Activated naive CD4-positive, alpha-beta T cell treated with anti-CD3 and anti-CD28 coated beads for 36 hours (primary cell): ENCODE measurements around the gene MEFV. TPM values are rescaled to one million over a fixed set of nuclear protein-coding genes. Genes with fewer than 3 reads are reported as not detected.

Source experiments
- CTCF ChIA-PET: fragments of 350-600 bp; sonication (Branson Sonifier 250); formaldehyde crosslinking; loops from one replicate; lab custom pipeline; 2021; ENCODE audit warnings: antibody characterized with exemption; lab: Charles Lee
- DNase-seq: peaks from one replicate; pipeline ENCODE4 v3.0.0-alpha.2; 2020
- H3K27ac Mint-ChIP-seq: one replicate; pipeline ENCODE4 v1.8.0; 2021; ENCODE audit warnings: mild to moderate bottlenecking, mixed read lengths
- H3K27me3 Mint-ChIP-seq: one replicate; pipeline ENCODE4 v1.8.0; 2021; ENCODE audit warnings: low read depth, mixed read lengths
- H3K36me3 Mint-ChIP-seq: one replicate; pipeline ENCODE4 v1.8.0; 2021; ENCODE audit warnings: low read depth, mixed read lengths
- H3K4me1 Mint-ChIP-seq: one replicate; pipeline ENCODE4 v1.8.0; 2021; ENCODE audit warnings: low read depth, mixed read lengths
- H3K4me3 Mint-ChIP-seq: one replicate; pipeline ENCODE4 v1.8.0; 2021; ENCODE audit warnings: mild to moderate bottlenecking, moderate library complexity, mixed read lengths
- H3K9me3 Mint-ChIP-seq: one replicate; pipeline ENCODE4 v1.8.0; 2021; ENCODE audit warnings: mixed read lengths
- intact Hi-C: fragments of 100-400 bp; cut with micrococcal nuclease; formaldehyde crosslinking; loops from one replicate; pipeline ENCODE4 v1.15.1; 2023
- total RNA-seq, 2 experiments: library from RNA; stranded (reverse); gene quantifications; one replicate each; pipeline ENCODE4 v1.2.3, GENCODE V29; 2021

Gene MEFV
- total RNA-seq, 2 experiments from 2014 or later, result 0.07 TPM

DNA sequence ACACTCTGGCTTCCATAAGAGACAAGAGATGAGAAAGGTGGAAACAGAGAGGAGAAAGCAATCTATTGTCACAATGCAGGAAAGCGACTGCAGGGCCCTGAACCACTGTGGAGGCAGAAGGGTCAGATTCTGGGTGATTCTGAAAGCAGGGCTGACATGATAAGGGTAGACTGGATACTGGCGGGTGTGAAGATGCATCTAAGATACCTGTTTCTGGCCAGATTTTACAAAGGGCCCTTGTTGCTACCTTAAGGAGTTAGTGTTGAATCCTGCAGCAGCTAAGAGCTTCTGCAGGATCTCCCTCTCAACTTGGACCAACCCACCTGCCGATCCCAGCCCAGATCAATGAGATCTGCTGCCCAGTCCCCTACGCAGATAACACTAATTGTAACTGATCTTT lies 6.1 kb upstream of the MEFV start:
- Mint-ChIP-seq H3K9me3 (peaks cover 13% of the 10 kb centered on the region), H3K4me3 (peak overlapping the region; percentile 85), H3K27me3 (no peaks in the 10 kb centered on the region), H3K27ac (peak overlapping the region; percentile 93), H3K36me3 (peaks cover 18% of the 10 kb centered on the region), H3K4me1 (peaks cover 30% of the 10 kb centered on the region)
- DNase-seq, result no peak
- intact Hi-C loops, result loop anchor here (5.0 kb wide), 1 partner anchor 240 kb away; the partner anchor contains the start of genes HCFC1R1, THOC6 and TNFRSF12A
- CTCF ChIA-PET, result no interaction called here

DNA sequence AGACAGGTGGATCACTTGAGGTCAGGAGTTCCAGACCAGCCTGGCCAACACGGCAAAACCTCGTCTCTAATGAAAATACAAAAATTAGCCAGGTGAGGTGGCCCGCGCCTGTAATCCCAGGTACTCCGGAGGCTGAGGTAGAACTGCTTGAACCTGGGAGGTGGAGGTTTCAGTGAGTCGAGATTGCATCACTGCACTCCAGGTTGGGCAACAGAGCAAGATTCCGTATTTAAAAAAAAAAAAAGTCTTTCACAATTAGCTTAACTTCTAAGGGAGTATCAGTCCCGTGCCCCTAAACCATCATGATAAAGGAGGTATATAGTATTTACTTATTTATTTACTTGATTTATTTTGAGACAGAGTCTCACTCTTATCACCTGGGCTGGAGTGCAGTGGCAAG lies 3.4 kb upstream of the MEFV start:
- DNase-seq, result no peak
- Mint-ChIP-seq H3K9me3 (peaks cover 4% of the 10 kb centered on the region), H3K4me3 (no peak overlapping the region), H3K27ac (no peak overlapping the region), H3K4me1 (peaks cover 18% of the 10 kb centered on the region), H3K36me3 (peaks cover 7% of the 10 kb centered on the region), H3K27me3 (no peaks in the 10 kb centered on the region)
- CTCF ChIA-PET, result interaction anchor here (0.7 kb wide), 1 partner anchor 44 kb away, joined by 6 read pairs; no protein-coding TSS in a partner anchor
- intact Hi-C loops, result loop anchor here (5.0 kb wide), 1 partner anchor 238 kb away; the partner anchor contains the start of genes HCFC1R1, THOC6 and TNFRSF12A

DNA sequence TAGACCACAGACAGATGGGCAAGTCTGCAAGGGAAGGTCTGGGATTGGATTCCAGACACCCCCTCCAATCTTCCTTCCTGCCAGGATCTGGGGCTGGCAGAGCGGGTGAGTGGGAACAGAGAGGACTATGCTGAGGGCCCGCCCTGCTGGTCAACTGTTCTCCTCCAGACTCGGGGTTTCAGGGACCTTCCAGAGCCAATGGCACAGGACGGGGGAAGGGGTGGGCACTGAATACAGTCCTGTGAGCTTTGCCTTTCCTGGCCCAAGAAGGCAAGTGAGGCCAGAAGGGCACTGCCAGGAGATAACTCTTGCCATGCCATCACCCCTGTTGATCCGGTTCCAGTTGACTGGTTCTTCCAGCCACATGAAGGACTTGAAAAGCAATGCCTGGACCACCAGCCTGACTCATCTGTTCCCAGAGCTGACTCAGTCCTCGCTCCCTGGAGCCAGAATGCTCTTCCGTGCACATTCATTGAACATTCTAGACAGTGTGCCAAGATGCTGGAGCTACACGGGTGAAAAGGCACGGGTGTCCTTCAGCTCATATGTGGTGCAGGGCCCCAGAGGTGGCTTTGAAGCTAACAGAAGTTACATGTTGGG lies 533 bp upstream of the MEFV start:
- no peak for DNase-seq
- no peaks in the 10 kb centered on the region for H3K4me1 Mint-ChIP-seq
- H3K9me3 Mint-ChIP-seq, result no peaks in the 10 kb centered on the region
- CTCF ChIA-PET, result interaction anchor here (0.7 to 1.2 kb wide), 2 partner anchors 10 to 50 kb away, joined by 3 read pairs; no protein-coding TSS in a partner anchor
- no peak overlapping the region for H3K4me3 Mint-ChIP-seq
- H3K36me3 Mint-ChIP-seq, result no peaks in the 10 kb centered on the region
- H3K27ac Mint-ChIP-seq, result no peak overlapping the region
- intact Hi-C loops, result no loop called here
- H3K27me3 Mint-ChIP-seq, result no peaks in the 10 kb centered on the region

DNA sequence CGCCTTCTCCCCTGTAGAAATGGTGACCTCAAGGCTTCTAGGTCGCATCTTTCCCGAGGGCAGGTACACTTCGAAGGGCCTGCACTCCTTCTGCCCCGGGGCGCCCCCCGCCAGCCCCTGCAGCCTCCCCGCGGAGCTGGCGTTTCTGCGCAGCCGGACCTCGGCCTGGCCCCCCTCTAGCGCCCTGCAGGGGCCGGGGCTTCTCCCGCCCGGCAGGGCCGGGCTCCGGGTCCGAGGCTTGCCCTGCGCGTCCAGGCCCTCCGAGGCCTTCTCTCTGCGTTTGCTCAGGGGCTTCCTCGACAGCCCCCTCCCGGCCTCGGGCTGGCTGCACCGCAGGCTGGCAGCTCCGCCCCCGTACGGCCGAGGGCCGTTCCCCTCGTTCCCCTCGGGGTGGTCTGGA lies 2.1 kb downstream of the MEFV start:
- intact Hi-C loops, result no loop called here
- Mint-ChIP-seq H3K9me3 (no peaks in the 10 kb centered on the region), H3K4me1 (no peaks in the 10 kb centered on the region), H3K27ac (no peak overlapping the region), H3K4me3 (no peak overlapping the region), H3K36me3 (no peaks in the 10 kb centered on the region), H3K27me3 (no peaks in the 10 kb centered on the region)
- CTCF ChIA-PET, result no interaction called here
- DNase-seq, result no peak

DNA sequence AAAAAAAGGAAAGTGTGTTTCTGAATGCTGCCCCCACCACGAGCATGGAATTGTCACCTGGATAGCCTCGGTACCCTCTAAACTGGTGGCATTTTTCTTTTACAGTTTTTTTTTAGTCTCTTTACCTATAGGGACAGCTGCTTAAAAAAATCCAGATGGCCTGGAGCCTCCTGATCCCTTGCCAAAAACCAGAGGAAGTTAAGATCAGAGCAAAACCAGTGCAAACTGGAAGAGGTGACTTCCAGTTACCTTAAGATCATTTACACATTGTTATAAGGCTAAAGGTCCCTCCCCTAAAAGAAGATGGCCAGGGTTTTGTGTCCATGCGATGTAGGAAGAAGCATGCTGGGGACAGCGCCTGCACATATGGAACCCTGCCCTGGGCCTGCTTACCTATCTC lies 3.5 kb downstream of the MEFV start:
- H3K4me3 Mint-ChIP-seq, result no peak overlapping the region
- H3K27me3 Mint-ChIP-seq, result no peaks in the 10 kb centered on the region
- H3K9me3 Mint-ChIP-seq, result no peaks in the 10 kb centered on the region
- H3K36me3 Mint-ChIP-seq, result no peaks in the 10 kb centered on the region
- no peak for DNase-seq
- intact Hi-C loops, result no loop called here
- CTCF ChIA-PET, result interaction anchor here (0.7 kb wide), 1 partner anchor 241 kb away, joined by 3 read pairs; no protein-coding TSS in a partner anchor
- no peak overlapping the region for H3K27ac Mint-ChIP-seq
- no peaks in the 10 kb centered on the region for H3K4me1 Mint-ChIP-seq

DNA sequence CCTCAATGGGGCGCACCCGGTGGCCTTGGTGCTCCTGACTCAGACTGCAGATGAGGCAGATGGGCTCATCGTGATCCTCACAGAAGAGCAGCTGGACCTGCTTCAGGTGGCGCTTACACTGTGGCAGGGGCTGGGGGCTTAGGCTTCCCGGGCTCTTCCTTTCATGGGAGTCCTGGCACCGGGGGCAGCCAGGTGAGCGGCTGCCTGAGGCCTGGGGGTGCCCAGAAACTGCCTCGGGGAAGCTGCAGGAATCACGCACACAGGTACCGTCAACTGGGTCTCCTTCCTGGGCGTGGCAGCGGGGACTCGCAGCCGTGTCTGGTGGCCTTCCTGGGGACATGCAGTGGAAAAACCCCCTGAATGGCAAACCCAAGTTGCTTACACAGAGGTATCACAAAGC lies 7.0 kb downstream of the MEFV start:
- H3K27ac Mint-ChIP-seq, result no peak overlapping the region
- intact Hi-C loops, result no loop called here
- no peaks in the 10 kb centered on the region for H3K36me3 Mint-ChIP-seq
- no peaks in the 10 kb centered on the region for H3K9me3 Mint-ChIP-seq
- no peak for DNase-seq
- H3K4me1 Mint-ChIP-seq, result no peaks in the 10 kb centered on the region
- H3K27me3 Mint-ChIP-seq, result no peaks in the 10 kb centered on the region
- CTCF ChIA-PET, result no interaction called here
- no peak overlapping the region for H3K4me3 Mint-ChIP-seq

DNA sequence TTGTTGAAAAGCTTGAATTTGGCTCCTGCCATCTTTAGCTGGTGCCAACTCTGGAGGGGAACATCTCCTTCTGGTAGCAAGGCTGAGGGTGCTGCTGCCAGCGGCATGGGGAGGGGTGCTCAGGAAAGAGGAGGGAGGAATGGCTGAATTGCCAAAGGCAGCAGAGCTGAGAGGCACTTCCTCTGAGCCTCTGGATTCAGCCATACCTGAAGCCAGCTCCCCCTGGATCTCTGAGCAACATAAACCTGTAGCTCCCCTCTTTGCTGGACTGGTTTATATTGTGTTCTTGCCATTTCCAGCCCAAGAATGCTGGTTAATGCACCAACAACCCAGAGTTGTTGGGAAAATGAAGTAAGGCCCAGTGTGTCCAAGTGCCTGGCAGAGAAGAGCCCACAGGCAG lies 7.4 kb downstream of the MEFV start:
- no peak overlapping the region for H3K27ac Mint-ChIP-seq
- H3K27me3 Mint-ChIP-seq, result no peaks in the 10 kb centered on the region
- no peaks in the 10 kb centered on the region for H3K4me1 Mint-ChIP-seq
- no peak overlapping the region for H3K4me3 Mint-ChIP-seq
- H3K36me3 Mint-ChIP-seq, result no peaks in the 10 kb centered on the region
- H3K9me3 Mint-ChIP-seq, result no peaks in the 10 kb centered on the region
- CTCF ChIA-PET, result no interaction called here
- no peak for DNase-seq
- intact Hi-C loops, result no loop called here

DNA sequence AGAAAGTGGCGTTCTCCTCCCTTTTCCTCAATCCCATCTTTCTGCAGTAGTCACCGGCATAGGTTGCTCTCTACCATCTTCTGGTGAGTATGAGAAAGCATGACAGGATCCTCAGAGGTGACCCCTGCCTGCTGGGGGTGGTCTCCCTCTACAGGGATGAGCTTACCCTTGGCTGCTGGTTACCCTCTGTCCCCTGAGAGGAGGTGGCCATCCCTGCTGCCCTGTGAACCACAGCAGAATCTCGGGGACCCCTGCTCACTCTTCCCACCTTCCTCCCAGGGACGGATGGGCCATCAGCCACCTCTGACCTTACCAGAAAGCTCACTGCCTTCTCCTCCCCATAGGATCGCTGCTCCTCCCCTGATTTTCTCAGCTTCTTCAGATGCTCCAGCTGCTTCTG lies 7.8 kb downstream of the MEFV start:
- H3K4me1 Mint-ChIP-seq, result no peaks in the 10 kb centered on the region
- H3K27ac Mint-ChIP-seq, result no peak overlapping the region
- intact Hi-C loops, result no loop called here
- no peaks in the 10 kb centered on the region for H3K27me3 Mint-ChIP-seq
- CTCF ChIA-PET, result no interaction called here
- no peak overlapping the region for H3K4me3 Mint-ChIP-seq
- no peak for DNase-seq
- no peaks in the 10 kb centered on the region for H3K36me3 Mint-ChIP-seq
- H3K9me3 Mint-ChIP-seq, result no peaks in the 10 kb centered on the region

DNA sequence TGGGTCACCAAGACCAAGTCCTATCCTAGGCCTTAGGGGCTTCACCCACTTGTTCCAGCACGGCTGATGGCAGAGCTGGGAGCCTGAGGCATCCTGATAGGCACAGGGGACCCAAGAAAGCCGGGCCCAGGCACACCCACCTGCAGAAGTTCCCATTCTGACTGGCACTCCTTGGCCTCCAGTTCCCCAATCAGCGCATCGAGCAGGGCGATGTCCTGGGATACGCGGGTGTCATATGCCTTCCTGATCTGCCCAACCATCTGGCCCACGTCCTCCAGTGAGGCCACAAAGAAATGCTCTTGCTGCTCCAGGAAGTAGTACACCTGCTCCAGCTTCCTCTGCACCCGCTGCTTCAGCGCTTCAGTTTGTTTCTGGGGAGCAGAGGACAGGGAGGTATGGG lies 9.6 kb downstream of the MEFV start:
- intact Hi-C loops, result no loop called here
- Mint-ChIP-seq H3K36me3 (no peaks in the 10 kb centered on the region), H3K9me3 (no peaks in the 10 kb centered on the region)

DNA sequence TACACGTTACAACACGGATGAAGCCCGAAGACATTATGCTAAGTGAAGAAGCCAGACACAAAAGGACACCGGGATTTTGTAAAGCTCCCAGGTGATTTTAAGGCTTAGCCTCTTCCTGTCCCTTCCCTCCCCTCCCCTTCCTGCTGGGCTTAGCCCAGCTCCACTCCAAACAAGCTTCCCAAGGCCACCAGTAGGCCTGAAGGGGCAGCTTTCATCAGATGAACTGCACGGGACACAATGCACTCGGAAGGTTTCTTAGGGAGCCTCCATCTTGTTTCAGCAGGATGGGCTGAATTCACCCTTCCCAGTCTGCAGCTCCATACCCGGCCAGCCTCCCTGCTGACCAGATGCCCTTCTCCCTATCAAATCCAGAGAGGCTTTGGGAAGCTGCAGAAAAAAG lies 10.4 kb downstream of the MEFV start:
- Mint-ChIP-seq H3K36me3 (no peaks in the 10 kb centered on the region), H3K4me1 (no peaks in the 10 kb centered on the region)

More for the DNA sequence above, 9.6 kb downstream of the MEFV start:
- DNase-seq, result no peak
- no peak overlapping the region for H3K4me3 Mint-ChIP-seq
- no peaks in the 10 kb centered on the region for H3K4me1 Mint-ChIP-seq
- H3K27ac Mint-ChIP-seq, result no peak overlapping the region
- no peaks in the 10 kb centered on the region for H3K27me3 Mint-ChIP-seq
- CTCF ChIA-PET, result no interaction called here

DNA sequence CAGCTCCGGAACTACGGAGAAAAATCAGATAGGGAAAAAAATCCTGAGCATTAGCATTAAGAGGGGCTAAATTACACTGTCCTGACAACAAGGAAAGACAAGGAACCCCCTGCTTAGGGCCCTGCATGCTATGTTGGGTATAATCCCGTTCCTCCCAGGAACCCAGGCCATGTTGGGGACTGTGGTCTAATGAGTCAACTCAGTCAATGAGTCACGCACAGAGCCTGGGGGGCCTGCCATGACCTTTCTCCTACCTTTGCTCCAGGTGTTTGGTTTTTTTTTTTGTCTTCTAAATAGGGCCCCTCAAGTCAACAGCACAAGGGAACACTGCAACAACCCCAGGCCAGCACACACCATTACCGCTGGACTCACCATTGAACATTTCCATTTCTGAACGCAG lies 12.6 kb downstream of the MEFV start:
- no peak for DNase-seq
- Mint-ChIP-seq H3K4me1 (no peaks in the 10 kb centered on the region), H3K36me3 (no peaks in the 10 kb centered on the region), H3K27me3 (no peaks in the 10 kb centered on the region), H3K4me3 (no peak overlapping the region), H3K27ac (peak overlapping the region; percentile 15), H3K9me3 (no peaks in the 10 kb centered on the region)
- intact Hi-C loops, result no loop called here
- CTCF ChIA-PET, result no interaction called here

More for the DNA sequence above, 10.4 kb downstream of the MEFV start:
- intact Hi-C loops, result no loop called here
- CTCF ChIA-PET, result interaction anchor here (0.6 kb wide), 1 partner anchor 244 kb away, joined by 3 read pairs; no protein-coding TSS in a partner anchor
- Mint-ChIP-seq H3K27ac (no peak overlapping the region), H3K27me3 (no peaks in the 10 kb centered on the region), H3K4me3 (no peak overlapping the region), H3K9me3 (no peaks in the 10 kb centered on the region)
- no peak for DNase-seq

DNA sequence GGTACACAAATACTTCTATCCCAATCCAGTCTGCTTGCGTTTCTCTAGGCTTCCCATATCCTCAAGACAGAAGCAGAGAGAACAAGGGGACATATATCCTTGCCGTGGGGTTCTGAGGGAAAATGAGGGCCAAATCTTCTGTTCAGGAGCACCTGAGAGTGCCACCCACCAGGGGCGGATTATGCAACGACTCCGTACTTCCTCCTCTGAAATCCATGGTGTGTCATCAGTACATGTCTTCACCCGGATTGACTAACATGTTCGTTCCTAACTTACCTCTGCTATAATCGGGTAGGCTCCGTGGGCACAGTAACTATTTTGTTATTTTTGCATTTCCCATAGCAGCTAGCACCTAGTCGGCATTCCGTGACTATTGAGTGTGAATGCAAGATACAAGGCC lies 13.7 kb downstream of the MEFV start:
- intact Hi-C loops, result no loop called here
- H3K9me3 Mint-ChIP-seq, result no peaks in the 10 kb centered on the region
- H3K36me3 Mint-ChIP-seq, result no peaks in the 10 kb centered on the region
- H3K27ac Mint-ChIP-seq, result no peak overlapping the region
- no peaks in the 10 kb centered on the region for H3K27me3 Mint-ChIP-seq
- H3K4me3 Mint-ChIP-seq, result no peak overlapping the region
- CTCF ChIA-PET, result no interaction called here
- no peak for DNase-seq
- H3K4me1 Mint-ChIP-seq, result no peaks in the 10 kb centered on the region

DNA sequence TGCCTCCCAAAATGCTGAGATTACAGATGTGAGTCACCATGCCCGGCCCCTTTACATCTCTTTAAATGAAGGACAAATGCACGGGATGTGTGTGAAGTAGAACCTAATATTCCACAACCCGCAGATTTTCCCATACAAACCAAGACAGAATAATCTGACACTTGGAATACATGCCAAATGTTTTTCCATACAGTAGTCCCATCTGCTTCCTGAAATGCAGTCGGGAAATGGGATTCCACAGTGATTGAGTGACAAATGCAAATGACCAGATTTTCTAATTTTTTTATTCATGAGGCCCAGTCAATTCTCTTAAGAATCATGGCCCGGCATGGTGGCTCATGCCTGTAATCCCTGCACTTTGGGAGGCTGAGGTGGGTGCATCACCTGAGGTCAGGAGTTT lies 14.7 kb downstream of the MEFV start:
- CTCF ChIA-PET, result no interaction called here
- intact Hi-C loops, result no loop called here
- Mint-ChIP-seq H3K27ac (no peak overlapping the region), H3K9me3 (no peaks in the 10 kb centered on the region), H3K27me3 (no peaks in the 10 kb centered on the region), H3K4me3 (no peak overlapping the region), H3K4me1 (no peaks in the 10 kb centered on the region), H3K36me3 (no peaks in the 10 kb centered on the region)
- DNase-seq, result no peak
